K562 (cell line): ENCODE measurements around the gene NUDT15. TPM values are rescaled to one million over a fixed set of nuclear protein-coding genes. Genes with fewer than 3 reads are reported as not detected.

Experiments used
- ATAC-seq: fragments of 200-7000 bp; cut with Tn5 transposase; 3 replicates; pipeline ENCODE4 v1.9.1; 2020; ENCODE audit warnings: moderate library complexity
- BruUV-seq: library from RNA; stranded (reverse); fragments of 400-500 nt; replicated peaks from 2 replicates; lab custom pipeline; 2021; lab: Mats Ljungman, UMichigan
- CTCF ChIA-PET: fragments of 300-600 bp; formaldehyde crosslinking; extraction: SDS; loops from one replicate; lab custom pipeline; 2021; ENCODE audit warnings: low intra/inter-chr PET ratio; lab: Yijun Ruan, JAX
- POLR2A ChIA-PET: fragments of 300-600, 350-650 bp; sonication (Branson Sonifier 250); formaldehyde crosslinking; extraction: SDS; loops from one replicate; lab custom pipeline; 2021; ENCODE audit warnings: antibody characterized with exemption, inconsistent platforms; lab: Yijun Ruan, JAX
- DNase-seq, 4 experiments: peaks; one replicate each; pipeline versions ENCODE4 v3.0.0 to v3.0.0-alpha.2; 2011 to 2018; ENCODE audit warnings: low spot score in 3 of 4, mixed read lengths in 3 of 4; ENCODE audit errors: extremely low read depth in 1 of 4
- FAIRE-seq: peaks from 2 replicates; lab custom pipeline; 2011; peaks lifted over from hg19 to GRCh38; lab: Jason Lieb, UNC
- H2AFZ ChIP-seq: 2 replicates; pipeline ENCODE4 v1.6.0; 2011; ENCODE audit warnings: low read depth, low read length, control low read depth, inconsistent platforms
- H3K27ac ChIP-seq: fragments of 200-600 bp; 3 replicates; pipeline ENCODE4 v1.8.0; 2011; ENCODE audit warnings: low read depth, mild to moderate bottlenecking, control low read depth, inconsistent platforms, low read length, moderate library complexity, mixed read lengths; ENCODE audit errors: extremely low read depth
- H3K27me3 ChIP-seq, 2 experiments: fragments of 300-600 bp in 1 of 2; 2 replicates in 1 of 2; 3 replicates in 1 of 2; pipeline versions ENCODE4 v1.6.0 to v1.8.0; 2011; ENCODE audit warnings: inconsistent platforms in 2 of 2, low read length in 2 of 2, mild to moderate bottlenecking in 1 of 2, mixed read lengths in 1 of 2, moderate library complexity in 1 of 2; ENCODE audit not compliant: control insufficient read depth in 2 of 2, insufficient read depth in 2 of 2
- H3K36me3 ChIP-seq: fragments of 300-600 bp; 3 replicates; pipeline ENCODE4 v1.8.0; 2011; ENCODE audit warnings: mild to moderate bottlenecking, low read length, inconsistent platforms; ENCODE audit not compliant: control insufficient read depth, insufficient read depth
- H3K4me1 ChIP-seq, 2 experiments: fragments of 200-600 bp in 1 of 2; replicated peaks in 1 of 2; 2 replicates in 1 of 2; 3 replicates in 1 of 2; pipeline versions ENCODE4 v1.5.1 to v1.8.0; 2011; ENCODE audit warnings: inconsistent platforms in 2 of 2, low read length in 2 of 2, mild to moderate bottlenecking in 1 of 2, mixed read lengths in 1 of 2, moderate library complexity in 1 of 2; ENCODE audit not compliant: control insufficient read depth in 2 of 2, insufficient read depth in 2 of 2
- H3K4me2 ChIP-seq: 2 replicates; pipeline ENCODE4 v1.6.1; 2011; ENCODE audit warnings: low read length, control low read depth, inconsistent platforms, mixed read lengths; ENCODE audit not compliant: insufficient read depth
- H3K4me3 ChIP-seq: fragments of 200-600 bp; sonication (generic), shearing (Covaris generic); 2 replicates; pipeline ENCODE4 v1.5.1; 2016; ENCODE audit warnings: control low read depth, inconsistent platforms
- H3K79me2 ChIP-seq: fragments of 200-600 bp; 3 replicates; pipeline ENCODE4 v1.8.0; 2011; ENCODE audit warnings: low read length, inconsistent platforms; ENCODE audit not compliant: control insufficient read depth, insufficient read depth
- H3K9ac ChIP-seq, 2 experiments: 2 replicates each; pipeline versions ENCODE4 v1.6.0 to v1.6.1; 2011; ENCODE audit warnings: low read depth in 2 of 2, low read length in 2 of 2, control low read depth in 1 of 2, inconsistent platforms in 1 of 2, mild to moderate bottlenecking in 1 of 2, mixed read lengths in 1 of 2; ENCODE audit not compliant: insufficient read depth in 1 of 2
- H3K9me1 ChIP-seq: one replicate; pipeline ENCODE4 v1.6.0; 2011; ENCODE audit warnings: inconsistent platforms, mild to moderate bottlenecking, low read length, moderate library complexity; ENCODE audit not compliant: control insufficient read depth, insufficient read depth
- H3K9me3 ChIP-seq: replicated peaks from 2 replicates; pipeline ENCODE4 v1.5.1; 2011; ENCODE audit warnings: low read depth, low read length, inconsistent platforms; ENCODE audit not compliant: control insufficient read depth, insufficient read depth
- H4K20me1 ChIP-seq: replicated peaks from 2 replicates; pipeline ENCODE4 v1.6.1; 2011; ENCODE audit warnings: low read length, inconsistent platforms, mixed read lengths; ENCODE audit not compliant: control insufficient read depth, insufficient read depth
- CAMTA2 ChIP-seq: fragments of 250-450 bp; sonication (Bioruptor Pico); conservative IDR thresholded peaks from 2 replicates; pipeline ENCODE4 v1.5.1; 2022
- GTF3C2 ChIP-seq: IDR thresholded peaks from 3 replicates; pipeline ENCODE4 v1.6.1; 2011; ENCODE audit warnings: borderline replicate concordance, mild to moderate bottlenecking, moderate library complexity; ENCODE audit not compliant: insufficient read length; ENCODE audit errors: extremely low read depth
- RFX1 ChIP-seq: fragments of 450-650 bp; IDR thresholded peaks from 2 replicates; pipeline ENCODE4 v1.6.1; 2016; ENCODE audit warnings: mild to moderate bottlenecking, moderate library complexity
- SREBF1 ChIP-seq: fragments of 150-350 bp; IDR thresholded peaks from 2 replicates; pipeline ENCODE4 v1.6.1; 2014; ENCODE audit warnings: antibody characterized with exemption, low read depth, low read length, borderline replicate concordance
- TEAD1 ChIP-seq, 2 experiments: fragments of 450-650 bp in 1 of 2; sonication (generic) in 1 of 2; formaldehyde crosslinking; IDR thresholded peaks; 2 replicates each; pipeline versions ENCODE4 v1.4.0 to v1.8.0; 2020 to 2022; ENCODE audit warnings: mild to moderate bottlenecking in 2 of 2, missing genetic modification reagents in 1 of 2
- ZNF780A ChIP-seq: fragments of 250-450 bp; sonication (Bioruptor Pico); IDR thresholded peaks from 2 replicates; pipeline ENCODE4 v1.5.0; 2021; ENCODE audit warnings: mild to moderate bottlenecking
- whole genome bisulfite sequencing: fragments of 100-300 bp; shearing (Covaris generic); methylation state at CpG from one replicate; pipeline ENCODE4 v1.1.6; 2016; ENCODE audit warnings: low coverage, mixed read lengths; ENCODE audit not compliant: insufficient coverage; ENCODE audit errors: missing lambda C conversion rate; 5-methylcytosine and 5-hydroxymethylcytosine counted together
- in situ Hi-C: fragments of 300-500 bp; cut with MboI; formaldehyde crosslinking; loops from 4 replicates; pipeline ENCODE4 v1.15.0; 2018; ENCODE audit warnings: inconsistent platforms, mixed read lengths
- intact Hi-C: fragments of 100-400 bp; cut with micrococcal nuclease; formaldehyde crosslinking; loops from 2 replicates; pipeline ENCODE4 v1.14.2; 2022
- polyA plus RNA-seq, 8 experiments: library from polyadenylated mRNA; depleted of rRNA in 4 of 8; stranded (reverse) in 5 of 8; unstranded in 3 of 8; fragments of >200 nt; fragmentation: Nextera tagmentation in 2 of 8; fragmentation: Illumina TruSeq in 1 of 8; extraction: Ambion mirVana in 2 of 8; extraction: Trizol in 1 of 8; gene quantifications; 2 replicates each; pipeline versions ENCODE4 v1.2.1 to v1.2.3, GENCODE V29; 2011 to 2014; ENCODE audit warnings: inconsistent platforms in 1 of 8, missing spikeins in 1 of 8
- total RNA-seq, 7 experiments: library from RNA; depleted of rRNA in 6 of 7; stranded (reverse); fragments of >200 nt in 6 of 7; fragmentation: Illumina TruSeq in 2 of 7; extraction: Trizol in 2 of 7; gene quantifications; 2 replicates each; pipeline versions ENCODE4 v1.2.1 to v1.2.3, GENCODE V29; 2011 to 2021; ENCODE audit warnings: low replicate concordance in 1 of 7
- TF ChIP-seq, protein P1 (sequence below): fragments of 450-650 bp; IDR thresholded peaks from 2 replicates; pipeline ENCODE4 v1.6.1; 2014; ENCODE audit warnings: low read depth, mild to moderate bottlenecking, moderate library complexity, borderline replicate concordance
- TF ChIP-seq, protein P2 (sequence below), 2 experiments: fragments of 450-650 bp; formaldehyde crosslinking in 1 of 2; IDR thresholded peaks; 2 replicates each; pipeline versions ENCODE4 v1.4.0 to v1.6.1; 2014 to 2020; ENCODE audit warnings: mild to moderate bottlenecking in 2 of 2, borderline replicate concordance in 1 of 2, low read depth in 1 of 2
- TF ChIP-seq, protein P3 (sequence below): fragments of 450-650 bp; IDR thresholded peaks from 2 replicates; pipeline ENCODE4 v1.6.1; 2016; ENCODE audit warnings: low read depth, mild to moderate bottlenecking, moderate library complexity

Gene NUDT15
- total and polyA plus RNA-seq, 9 of the 15 experiments (the other 6 are each of a cell fraction or from before 2014, with no cell fraction given), result 14.2 to 26.9 (median 21.6) TPM

DNA sequence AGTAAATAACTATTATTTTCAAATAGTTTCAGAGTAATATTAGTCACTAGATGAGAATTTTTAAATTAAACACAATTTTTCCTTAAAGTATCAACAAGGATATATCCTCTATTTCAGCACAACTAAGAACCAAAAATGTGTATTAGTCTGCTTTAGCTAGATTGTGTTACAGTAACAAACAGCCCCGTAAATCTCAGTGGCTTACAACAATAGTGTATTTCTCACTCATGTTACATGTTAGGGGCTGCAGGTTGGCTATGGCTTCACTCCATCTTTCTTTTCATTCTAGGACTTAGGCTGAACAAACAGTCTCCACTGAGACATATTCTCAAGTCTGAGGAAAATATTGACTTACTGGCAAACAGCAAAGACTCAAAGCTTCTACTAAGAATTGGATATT, 24.9 kb upstream of the NUDT15 start:
- Histone ChIP-seq H4K20me1 (no peaks in the 10 kb centered on the region), H3K4me1 (no peaks in the 10 kb centered on the region), H3K79me2 (no peaks in the 10 kb centered on the region), H3K36me3 (no peaks in the 10 kb centered on the region), H2AFZ (no peak overlapping the region), H3K4me3 (no peak overlapping the region), H3K9me1 (no peaks in the 10 kb centered on the region), H3K4me2 (no peak overlapping the region), H3K27me3 (no peaks in the 10 kb centered on the region), H3K27ac (no peak overlapping the region), H3K9ac (no peak overlapping the region), H3K9me3 (no peaks in the 10 kb centered on the region)
- 33% methylated on average over 1 of the region's 1 CpG for WGBS
- POLR2A ChIA-PET, result no interaction called here
- ATAC-seq, result no peak
- CTCF ChIA-PET, result no interaction called here
- no peak for FAIRE-seq
- in situ Hi-C loops, result no loop called here
- BruUV-seq, result no TSS peak
- intact Hi-C loops, result no loop called here
- DNase-seq, result no peak
- TF ChIP-seq, protein P1, sequence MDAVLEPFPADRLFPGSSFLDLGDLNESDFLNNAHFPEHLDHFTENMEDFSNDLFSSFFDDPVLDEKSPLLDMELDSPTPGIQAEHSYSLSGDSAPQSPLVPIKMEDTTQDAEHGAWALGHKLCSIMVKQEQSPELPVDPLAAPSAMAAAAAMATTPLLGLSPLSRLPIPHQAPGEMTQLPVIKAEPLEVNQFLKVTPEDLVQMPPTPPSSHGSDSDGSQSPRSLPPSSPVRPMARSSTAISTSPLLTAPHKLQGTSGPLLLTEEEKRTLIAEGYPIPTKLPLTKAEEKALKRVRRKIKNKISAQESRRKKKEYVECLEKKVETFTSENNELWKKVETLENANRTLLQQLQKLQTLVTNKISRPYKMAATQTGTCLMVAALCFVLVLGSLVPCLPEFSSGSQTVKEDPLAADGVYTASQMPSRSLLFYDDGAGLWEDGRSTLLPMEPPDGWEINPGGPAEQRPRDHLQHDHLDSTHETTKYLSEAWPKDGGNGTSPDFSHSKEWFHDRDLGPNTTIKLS, result no peak
- TF ChIP-seq SREBF1 (no peak), TEAD1 (CRISPR knock-in tag; IDR thresholded peaks at IDR 0.05) (no peak), CAMTA2 (CRISPR knock-in tag) (no peak), GTF3C2 (no peak), ZNF780A (CRISPR knock-in tag) (no peak), RFX1 (no peak)
- TF ChIP-seq, protein P2, sequence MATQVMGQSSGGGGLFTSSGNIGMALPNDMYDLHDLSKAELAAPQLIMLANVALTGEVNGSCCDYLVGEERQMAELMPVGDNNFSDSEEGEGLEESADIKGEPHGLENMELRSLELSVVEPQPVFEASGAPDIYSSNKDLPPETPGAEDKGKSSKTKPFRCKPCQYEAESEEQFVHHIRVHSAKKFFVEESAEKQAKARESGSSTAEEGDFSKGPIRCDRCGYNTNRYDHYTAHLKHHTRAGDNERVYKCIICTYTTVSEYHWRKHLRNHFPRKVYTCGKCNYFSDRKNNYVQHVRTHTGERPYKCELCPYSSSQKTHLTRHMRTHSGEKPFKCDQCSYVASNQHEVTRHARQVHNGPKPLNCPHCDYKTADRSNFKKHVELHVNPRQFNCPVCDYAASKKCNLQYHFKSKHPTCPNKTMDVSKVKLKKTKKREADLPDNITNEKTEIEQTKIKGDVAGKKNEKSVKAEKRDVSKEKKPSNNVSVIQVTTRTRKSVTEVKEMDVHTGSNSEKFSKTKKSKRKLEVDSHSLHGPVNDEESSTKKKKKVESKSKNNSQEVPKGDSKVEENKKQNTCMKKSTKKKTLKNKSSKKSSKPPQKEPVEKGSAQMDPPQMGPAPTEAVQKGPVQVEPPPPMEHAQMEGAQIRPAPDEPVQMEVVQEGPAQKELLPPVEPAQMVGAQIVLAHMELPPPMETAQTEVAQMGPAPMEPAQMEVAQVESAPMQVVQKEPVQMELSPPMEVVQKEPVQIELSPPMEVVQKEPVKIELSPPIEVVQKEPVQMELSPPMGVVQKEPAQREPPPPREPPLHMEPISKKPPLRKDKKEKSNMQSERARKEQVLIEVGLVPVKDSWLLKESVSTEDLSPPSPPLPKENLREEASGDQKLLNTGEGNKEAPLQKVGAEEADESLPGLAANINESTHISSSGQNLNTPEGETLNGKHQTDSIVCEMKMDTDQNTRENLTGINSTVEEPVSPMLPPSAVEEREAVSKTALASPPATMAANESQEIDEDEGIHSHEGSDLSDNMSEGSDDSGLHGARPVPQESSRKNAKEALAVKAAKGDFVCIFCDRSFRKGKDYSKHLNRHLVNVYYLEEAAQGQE (IDR thresholded peaks at IDR 0.05; ENCODE audit: borderline replicate concordance), result no peak
- TF ChIP-seq, protein P2 (CRISPR knock-in tag; IDR thresholded peaks at IDR 0.05; ENCODE audit: low read depth), result no peak
- TF ChIP-seq, protein P3, sequence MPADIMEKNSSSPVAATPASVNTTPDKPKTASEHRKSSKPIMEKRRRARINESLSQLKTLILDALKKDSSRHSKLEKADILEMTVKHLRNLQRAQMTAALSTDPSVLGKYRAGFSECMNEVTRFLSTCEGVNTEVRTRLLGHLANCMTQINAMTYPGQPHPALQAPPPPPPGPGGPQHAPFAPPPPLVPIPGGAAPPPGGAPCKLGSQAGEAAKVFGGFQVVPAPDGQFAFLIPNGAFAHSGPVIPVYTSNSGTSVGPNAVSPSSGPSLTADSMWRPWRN, result no peak
